ENCODE data around the gene SMYD4. TPM values are rescaled to one million over a fixed set of nuclear protein-coding genes. Genes with fewer than 3 reads are reported as not detected.

The SMYD4 gene
- total and polyA plus RNA-seq, 9 of the 15 experiments (the other 6 are each of a cell fraction or from before 2014, with no cell fraction given): 1.3 to 10.2 (median 6.7) TPM

DNA sequence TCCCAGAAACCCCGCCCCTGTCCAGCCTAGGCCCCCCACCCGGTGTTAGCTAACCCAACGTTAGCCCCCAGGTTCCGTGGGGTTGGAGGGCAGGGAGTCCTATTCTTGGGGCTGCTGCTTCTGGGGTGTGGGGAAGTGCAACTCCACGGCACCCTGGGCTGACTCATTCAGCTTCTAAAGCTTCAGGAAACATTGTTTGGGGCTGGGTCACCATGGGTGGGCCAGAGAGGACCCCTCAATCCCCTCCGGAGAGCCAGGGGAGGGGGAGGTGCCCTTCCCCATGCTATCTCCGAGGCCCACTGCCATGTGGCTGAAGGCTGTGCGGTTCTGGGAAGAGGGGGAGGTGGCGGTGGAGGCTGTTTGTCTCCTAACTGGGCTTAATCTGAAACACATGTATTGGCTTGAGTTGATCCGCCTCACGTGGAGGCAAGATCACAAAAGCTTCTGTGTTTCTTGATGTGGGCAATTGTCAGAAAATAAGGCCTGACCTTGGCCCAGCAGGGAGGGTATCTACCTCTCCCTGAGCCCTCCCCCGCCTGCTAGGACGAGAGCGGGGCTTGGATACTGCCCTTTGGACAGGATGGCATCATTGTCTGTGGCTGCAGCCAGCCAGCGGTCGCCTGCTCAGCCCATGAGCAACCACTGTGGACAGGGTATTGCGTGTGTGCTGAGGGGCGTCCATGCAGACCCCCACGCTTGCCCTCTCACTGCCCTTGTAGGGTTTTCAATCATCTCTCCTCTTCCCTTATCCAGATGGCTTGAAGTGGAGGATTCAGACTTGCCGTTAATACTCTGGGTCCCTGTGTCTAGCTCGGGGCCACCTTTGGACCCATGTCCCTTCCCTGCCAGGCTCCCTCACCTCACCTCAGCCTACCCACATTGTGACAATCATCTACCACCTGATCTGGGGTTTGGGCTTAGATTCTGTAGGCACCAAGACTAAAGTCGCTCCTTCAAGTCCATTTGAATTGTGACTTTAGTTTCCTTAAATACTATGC is 66.5 kb downstream of the SMYD4 start (continued):
- TF ChIP-seq, protein P1, sequence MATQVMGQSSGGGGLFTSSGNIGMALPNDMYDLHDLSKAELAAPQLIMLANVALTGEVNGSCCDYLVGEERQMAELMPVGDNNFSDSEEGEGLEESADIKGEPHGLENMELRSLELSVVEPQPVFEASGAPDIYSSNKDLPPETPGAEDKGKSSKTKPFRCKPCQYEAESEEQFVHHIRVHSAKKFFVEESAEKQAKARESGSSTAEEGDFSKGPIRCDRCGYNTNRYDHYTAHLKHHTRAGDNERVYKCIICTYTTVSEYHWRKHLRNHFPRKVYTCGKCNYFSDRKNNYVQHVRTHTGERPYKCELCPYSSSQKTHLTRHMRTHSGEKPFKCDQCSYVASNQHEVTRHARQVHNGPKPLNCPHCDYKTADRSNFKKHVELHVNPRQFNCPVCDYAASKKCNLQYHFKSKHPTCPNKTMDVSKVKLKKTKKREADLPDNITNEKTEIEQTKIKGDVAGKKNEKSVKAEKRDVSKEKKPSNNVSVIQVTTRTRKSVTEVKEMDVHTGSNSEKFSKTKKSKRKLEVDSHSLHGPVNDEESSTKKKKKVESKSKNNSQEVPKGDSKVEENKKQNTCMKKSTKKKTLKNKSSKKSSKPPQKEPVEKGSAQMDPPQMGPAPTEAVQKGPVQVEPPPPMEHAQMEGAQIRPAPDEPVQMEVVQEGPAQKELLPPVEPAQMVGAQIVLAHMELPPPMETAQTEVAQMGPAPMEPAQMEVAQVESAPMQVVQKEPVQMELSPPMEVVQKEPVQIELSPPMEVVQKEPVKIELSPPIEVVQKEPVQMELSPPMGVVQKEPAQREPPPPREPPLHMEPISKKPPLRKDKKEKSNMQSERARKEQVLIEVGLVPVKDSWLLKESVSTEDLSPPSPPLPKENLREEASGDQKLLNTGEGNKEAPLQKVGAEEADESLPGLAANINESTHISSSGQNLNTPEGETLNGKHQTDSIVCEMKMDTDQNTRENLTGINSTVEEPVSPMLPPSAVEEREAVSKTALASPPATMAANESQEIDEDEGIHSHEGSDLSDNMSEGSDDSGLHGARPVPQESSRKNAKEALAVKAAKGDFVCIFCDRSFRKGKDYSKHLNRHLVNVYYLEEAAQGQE (IDR thresholded peaks at IDR 0.05; ENCODE audit: borderline replicate concordance): 0 out of 2 replicates have a peak, but pooled peaks have one; percentile 4
- TF ChIP-seq, protein P1 (CRISPR knock-in tag; IDR thresholded peaks at IDR 0.05; ENCODE audit: low read depth): no peak
- peak; percentile 68 for TF ChIP-seq CBFA2T2 (conservative IDR thresholded peaks at IDR 0.05)
- no peak for TF ChIP-seq NR2C2 (CRISPR knock-in tag; IDR thresholded peaks at IDR 0.05)
- 0 out of 2 replicates have a peak, but pooled peaks have one; percentile 37 for TF ChIP-seq NR2C2 (tag; IDR thresholded peaks at IDR 0.05)
- TF ChIP-seq, protein P2, sequence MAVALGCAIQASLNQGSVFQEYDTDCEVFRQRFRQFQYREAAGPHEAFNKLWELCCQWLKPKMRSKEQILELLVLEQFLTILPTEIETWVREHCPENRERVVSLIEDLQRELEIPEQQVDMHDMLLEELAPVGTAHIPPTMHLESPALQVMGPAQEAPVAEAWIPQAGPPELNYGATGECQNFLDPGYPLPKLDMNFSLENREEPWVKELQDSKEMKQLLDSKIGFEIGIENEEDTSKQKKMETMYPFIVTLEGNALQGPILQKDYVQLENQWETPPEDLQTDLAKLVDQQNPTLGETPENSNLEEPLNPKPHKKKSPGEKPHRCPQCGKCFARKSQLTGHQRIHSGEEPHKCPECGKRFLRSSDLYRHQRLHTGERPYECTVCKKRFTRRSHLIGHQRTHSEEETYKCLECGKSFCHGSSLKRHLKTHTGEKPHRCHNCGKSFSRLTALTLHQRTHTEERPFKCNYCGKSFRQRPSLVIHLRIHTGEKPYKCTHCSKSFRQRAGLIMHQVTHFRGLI (CRISPR knock-in tag; IDR thresholded peaks at IDR 0.05): 0 out of 2 replicates have a peak, but pooled peaks have one; percentile 6
- peak; percentile 44 for TF ChIP-seq FOSL1 (tag; conservative IDR thresholded peaks at IDR 0.05)
- no peak for TF ChIP-seq MECOM (CRISPR knock-in tag; IDR thresholded peaks at IDR 0.05)
- peak; percentile 22 for TF ChIP-seq TBP (optimal IDR thresholded peaks at IDR 0.05; ENCODE audit: low read depth, low read length)
- 0 out of 2 replicates have a peak, but pooled peaks have one; percentile 33 for TF ChIP-seq GABPB1 (CRISPR knock-in tag; IDR thresholded peaks at IDR 0.05)
- TF ChIP-seq, protein P3, sequence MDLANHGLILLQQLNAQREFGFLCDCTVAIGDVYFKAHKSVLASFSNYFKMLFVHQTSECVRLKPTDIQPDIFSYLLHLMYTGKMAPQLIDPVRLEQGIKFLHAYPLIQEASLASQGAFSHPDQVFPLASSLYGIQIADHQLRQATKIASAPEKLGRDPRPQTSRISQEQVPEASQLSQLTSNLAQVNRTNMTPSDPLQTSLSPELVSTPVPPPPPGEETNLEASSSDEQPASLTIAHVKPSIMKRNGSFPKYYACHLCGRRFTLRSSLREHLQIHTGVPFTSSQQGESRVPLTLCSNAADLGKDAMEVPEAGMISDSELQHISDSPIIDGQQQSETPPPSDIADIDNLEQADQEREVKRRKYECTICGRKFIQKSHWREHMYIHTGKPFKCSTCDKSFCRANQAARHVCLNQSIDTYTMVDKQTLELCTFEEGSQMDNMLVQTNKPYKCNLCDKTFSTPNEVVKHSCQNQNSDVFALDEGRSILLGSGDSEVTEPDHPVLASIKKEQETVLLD (IDR thresholded peaks at IDR 0.05): peak; percentile 36; the same call in 1 of the 2 replicates
- TF ChIP-seq SPI1 (IDR thresholded peaks at IDR 0.05; ENCODE audit: borderline replicate concordance, low read depth, low read length): peak; percentile 41; the same call in 1 of the 2 replicates
- TF ChIP-seq MAZ (CRISPR knock-in tag; conservative IDR thresholded peaks at IDR 0.05 in 1 of 2, IDR thresholded peaks at IDR 0.05 in 1 of 2): 0 out of 4 replicates have a peak, but pooled peaks have one; percentile 19 to 33
- TF ChIP-seq ZNF668 (CRISPR knock-in tag; IDR thresholded peaks at IDR 0.05): no peak

Data from K562 (cell line).